GM12864 (cell line): ENCODE results near the gene NPW.
"Not testable (repeated sequence)": the region's sequence is repeated elsewhere in the genome, so short reads cannot be mapped to it uniquely, and the experiment has no call there.

ENCODE experiments used
- DNase-seq: peaks from one replicate; pipeline ENCODE4 v3.0.0-alpha.2; 2011; ENCODE audit warnings: low read depth
- H3K4me3 ChIP-seq: 2 replicates; pipeline ENCODE4 v1.5.1; 2011; ENCODE audit warnings: mild to moderate bottlenecking, low read depth, low read length, control low read depth
- CTCF ChIP-seq: IDR thresholded peaks from 2 replicates; pipeline ENCODE4 v1.5.1; 2011; ENCODE audit warnings: low read depth, mild to moderate bottlenecking, moderate library complexity, low read length, control low read depth, inconsistent platforms; ENCODE audit errors: missing control alignments

NPW gene

GRCh38 chr16:2008631-2009163 is 10.9 kb upstream of the NPW start:
- no peak for DNase-seq
- H3K4me3 ChIP-seq, result peak overlapping the region; percentile 83
- TF ChIP-seq CTCF, result no peak

DNA sequence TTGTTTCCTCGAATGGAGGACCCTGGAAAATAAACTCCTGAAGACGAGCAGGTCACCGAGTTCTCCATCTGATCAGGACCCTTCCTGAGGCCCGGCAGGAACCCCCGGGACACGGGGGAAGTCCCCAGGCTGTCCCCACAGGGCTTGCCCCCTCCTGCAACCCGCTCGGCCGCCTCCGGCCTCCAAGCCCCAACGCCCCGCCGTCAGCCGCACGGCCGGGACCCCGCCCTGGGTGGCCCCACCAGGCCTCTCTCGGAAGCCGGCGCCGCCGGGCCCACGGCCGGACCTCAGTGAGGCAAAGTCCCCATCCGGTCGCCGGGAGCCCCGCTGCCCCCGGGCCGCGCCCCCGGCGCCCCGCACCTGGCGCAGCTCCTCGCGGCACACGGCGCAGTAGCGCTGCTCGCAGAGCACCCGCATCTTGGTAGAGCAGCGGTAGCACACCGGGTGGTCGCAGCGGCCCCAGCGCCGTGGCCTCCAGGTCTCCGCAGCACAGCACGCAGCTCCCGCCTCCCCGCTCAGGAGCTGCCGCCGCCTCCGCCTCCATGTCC is 10.3 kb upstream of the NPW start:
- peak overlapping the region; percentile 83 for H3K4me3 ChIP-seq
- TF ChIP-seq CTCF, result no peak
- DNase-seq, result no peak

DNA sequence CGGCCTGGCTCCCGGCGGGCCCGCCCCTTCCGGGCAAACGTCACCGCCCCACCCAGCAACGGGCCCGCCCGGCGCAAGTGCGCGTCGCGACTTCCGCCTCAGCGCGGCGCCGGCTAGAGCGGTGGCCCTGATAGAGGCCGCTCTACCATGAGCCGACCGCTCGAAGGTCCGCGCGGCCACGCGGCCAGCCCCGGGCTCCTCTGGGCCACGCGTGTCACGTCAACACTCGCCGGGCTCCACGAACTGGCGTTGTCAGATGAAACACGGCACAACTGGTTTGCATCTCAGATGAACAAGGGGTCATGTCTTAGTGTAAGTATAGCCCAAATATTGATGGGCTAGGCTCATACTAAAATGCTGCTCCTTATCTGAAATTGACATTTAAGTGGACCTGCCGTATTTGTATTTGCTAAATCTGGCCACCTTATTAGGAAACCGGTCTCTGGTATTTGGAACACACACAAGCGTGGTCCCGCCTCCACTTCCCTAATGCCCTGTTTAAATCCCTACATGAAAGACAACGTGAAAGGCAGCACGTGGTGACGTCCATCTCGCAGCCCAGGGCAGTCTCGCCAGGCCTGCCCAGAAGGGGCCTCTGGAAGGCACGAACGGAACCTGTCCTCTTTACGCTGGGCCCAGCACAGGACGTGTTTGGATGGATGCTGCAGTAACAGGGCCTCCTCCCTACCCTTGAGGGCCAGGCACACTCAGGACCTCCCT is 9.6 kb upstream of the NPW start, which contains the start of gene ZNF598:
TSS of gene ZNF598 (minus strand) at position 31 of the 720 bp plus-strand sequence.
- no peak for DNase-seq
- TF ChIP-seq CTCF, result no peak

DNA sequence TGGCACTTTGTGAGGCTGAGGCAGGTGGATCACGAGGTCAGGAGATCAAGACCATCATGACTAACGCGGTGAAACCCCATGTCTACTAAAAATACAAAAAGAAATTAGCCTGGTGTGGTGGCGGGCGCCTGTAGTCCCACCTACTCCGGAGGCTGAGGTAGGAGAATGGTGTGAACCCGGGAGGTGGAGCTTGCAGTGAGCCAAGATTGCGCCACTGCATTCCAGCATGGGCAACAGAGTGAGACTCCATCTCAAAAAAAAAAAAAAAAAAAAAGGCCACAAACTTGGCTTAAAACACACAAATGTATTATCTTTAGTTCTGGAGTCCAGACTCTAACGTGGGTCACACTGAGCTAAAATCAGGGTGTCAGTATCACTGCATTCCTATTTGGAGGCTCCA is 7.9 kb upstream of the NPW start:
- DNase-seq, H3K4me3 ChIP-seq: not testable (repeated sequence)

More for the DNA sequence above, 9.6 kb upstream of the NPW start, which contains the start of gene ZNF598:
- peak within 1 kb of the TSS; percentile 83 for H3K4me3 ChIP-seq

GRCh38 chr16:2013527-2013926 is 6.1 kb upstream of the NPW start:
- no peak for TF ChIP-seq CTCF
- DNase-seq, result no peak
- H3K4me3 ChIP-seq, result no peak overlapping the region

DNA sequence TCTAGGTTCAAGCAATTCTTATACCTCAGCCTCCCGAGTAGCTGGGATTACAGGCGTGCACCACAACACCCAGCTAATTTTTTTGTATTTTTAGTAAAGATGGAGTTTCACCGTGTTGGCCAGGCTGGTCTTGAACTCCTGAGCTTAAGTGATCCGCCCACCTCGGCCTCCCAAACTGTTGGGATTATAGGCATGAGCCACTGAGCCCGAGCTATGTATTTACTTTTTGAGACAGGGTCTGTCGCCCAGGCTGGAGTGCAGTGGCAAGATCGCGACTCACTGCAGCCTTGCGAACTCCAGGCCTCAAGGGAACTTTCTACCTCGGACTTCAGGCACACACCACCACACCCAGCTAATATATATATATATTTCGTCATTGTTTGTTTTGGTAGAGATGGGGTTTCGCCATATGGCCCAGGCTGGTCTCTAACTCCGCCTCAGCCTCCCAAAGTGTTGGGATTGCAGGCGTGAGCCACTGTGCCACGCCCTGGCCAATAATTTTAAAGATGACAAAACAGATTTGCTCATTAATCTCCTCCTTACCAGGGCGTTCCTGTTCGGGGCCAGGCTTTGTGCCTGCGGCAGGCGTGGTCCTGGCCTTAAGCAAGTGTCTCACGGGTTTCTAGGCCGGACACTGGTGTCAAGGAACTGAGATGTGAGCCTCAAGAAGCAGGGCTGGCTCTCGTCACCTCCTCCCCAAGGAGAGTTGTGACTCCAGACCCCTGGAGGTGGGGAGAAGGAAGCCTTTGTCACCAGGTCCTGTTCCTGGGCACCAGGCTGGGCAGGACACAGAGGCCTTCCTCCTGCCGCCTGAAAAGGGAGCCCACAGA is 4.3 kb upstream of the NPW start:
- no peak for TF ChIP-seq CTCF
- no peak overlapping the region for H3K4me3 ChIP-seq
- DNase-seq, result no peak

GRCh38 chr16:2015947-2016208 is 3.7 kb upstream of the NPW start:
- TF ChIP-seq CTCF, result no peak

More at GRCh38 chr16:2015947-2016208, 3.7 kb upstream of the NPW start:
- DNase-seq, result no peak
- H3K4me3 ChIP-seq, result no peak overlapping the region
